Fibroblast of villous mesenchyme (primary cell): ENCODE measurements around the gene ARHGEF16. TPM values are rescaled to one million over a fixed set of nuclear protein-coding genes. Genes with fewer than 3 reads are reported as not detected.

Experiments
- DNase-seq: peaks from one replicate; pipeline ENCODE4 v3.0.0-alpha.2; 2010; ENCODE audit warnings: low read depth
- H3K4me3 ChIP-seq: 2 replicates; pipeline ENCODE4 v1.5.1; 2011; ENCODE audit warnings: low read depth, mild to moderate bottlenecking, low read length
- total RNA-seq: library from RNA; depleted of rRNA; stranded (reverse); fragments of >200 nt; gene quantifications from 2 replicates; pipeline ENCODE4 v1.2.3, GENCODE V29; 2012
- TF ChIP-seq, protein P1 (sequence below): IDR thresholded peaks from 2 replicates; pipeline ENCODE4 v1.5.1; 2012; ENCODE audit warnings: low read depth, mild to moderate bottlenecking, low read length; ENCODE audit not compliant: insufficient read depth

The ARHGEF16 gene
- total RNA-seq, 1 donor: 0.86 TPM

DNA sequence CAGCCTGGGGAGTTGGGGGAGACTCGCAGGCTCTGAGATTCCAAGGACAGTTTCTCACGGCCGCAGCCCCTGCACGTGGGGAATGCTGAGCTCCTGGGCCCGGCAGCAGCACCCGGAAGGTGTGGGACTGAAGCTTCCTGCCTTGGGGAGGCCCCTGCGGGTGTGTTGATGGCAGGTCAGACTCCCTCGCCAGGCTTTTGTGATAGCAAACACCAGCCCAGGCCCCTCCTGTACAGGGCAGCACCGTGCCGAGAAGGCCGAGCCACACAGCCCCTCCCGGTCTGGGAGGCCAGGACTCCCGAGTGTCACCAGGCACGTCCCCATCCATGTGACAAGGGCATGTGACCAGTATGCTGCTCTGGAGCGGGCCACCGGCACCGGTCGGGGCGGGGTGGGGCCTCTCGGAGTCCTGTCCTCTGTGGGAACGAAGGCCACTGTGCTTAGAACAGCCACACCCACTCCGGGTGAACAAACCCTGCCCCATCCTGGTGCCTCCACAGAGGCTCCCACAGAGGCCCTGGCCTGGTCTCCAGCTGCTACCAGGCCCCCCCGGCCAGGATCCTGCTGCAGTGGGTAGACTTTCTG lies 31.1 kb upstream of the ARHGEF16 start:
- DNase-seq: no peak
- TF ChIP-seq, protein P1, sequence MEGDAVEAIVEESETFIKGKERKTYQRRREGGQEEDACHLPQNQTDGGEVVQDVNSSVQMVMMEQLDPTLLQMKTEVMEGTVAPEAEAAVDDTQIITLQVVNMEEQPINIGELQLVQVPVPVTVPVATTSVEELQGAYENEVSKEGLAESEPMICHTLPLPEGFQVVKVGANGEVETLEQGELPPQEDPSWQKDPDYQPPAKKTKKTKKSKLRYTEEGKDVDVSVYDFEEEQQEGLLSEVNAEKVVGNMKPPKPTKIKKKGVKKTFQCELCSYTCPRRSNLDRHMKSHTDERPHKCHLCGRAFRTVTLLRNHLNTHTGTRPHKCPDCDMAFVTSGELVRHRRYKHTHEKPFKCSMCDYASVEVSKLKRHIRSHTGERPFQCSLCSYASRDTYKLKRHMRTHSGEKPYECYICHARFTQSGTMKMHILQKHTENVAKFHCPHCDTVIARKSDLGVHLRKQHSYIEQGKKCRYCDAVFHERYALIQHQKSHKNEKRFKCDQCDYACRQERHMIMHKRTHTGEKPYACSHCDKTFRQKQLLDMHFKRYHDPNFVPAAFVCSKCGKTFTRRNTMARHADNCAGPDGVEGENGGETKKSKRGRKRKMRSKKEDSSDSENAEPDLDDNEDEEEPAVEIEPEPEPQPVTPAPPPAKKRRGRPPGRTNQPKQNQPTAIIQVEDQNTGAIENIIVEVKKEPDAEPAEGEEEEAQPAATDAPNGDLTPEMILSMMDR: no peak
- H3K4me3 ChIP-seq: no peak overlapping the region

DNA sequence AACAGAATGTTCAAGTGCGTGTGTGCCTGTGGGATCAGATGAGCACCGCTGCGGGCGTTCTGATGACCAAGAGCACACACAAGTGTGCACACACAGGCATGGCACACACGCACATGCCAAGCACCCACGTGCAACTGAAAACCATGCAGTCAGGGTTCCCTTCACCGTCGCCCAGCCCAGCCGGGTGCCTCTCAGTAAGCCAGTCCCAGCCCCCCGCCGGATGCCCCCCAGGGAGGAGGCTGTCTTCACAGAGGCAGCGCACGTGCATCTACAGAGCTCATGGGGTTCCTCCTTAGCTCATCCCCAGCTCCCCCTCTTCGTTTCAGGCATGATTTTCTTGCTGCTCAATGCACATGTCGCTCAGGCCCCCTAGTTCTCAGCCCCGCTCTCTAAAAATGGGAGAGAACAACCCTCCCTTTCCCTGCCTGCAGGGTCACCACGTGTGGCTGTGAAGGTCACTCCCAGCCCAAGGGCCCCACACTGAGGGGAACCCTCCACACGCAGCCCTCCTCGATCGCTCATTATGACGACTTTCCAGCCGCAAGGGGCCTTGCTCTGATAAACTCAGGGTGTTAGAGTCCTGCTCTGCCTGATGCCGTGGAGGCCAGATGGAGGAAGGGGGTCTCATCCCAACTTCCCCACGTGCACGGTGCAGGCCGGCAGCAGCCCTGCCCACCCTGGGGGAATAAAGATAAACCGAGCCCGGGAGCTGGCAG lies 30.4 kb upstream of the ARHGEF16 start:
- TF ChIP-seq, protein P1: no peak
- DNase-seq: no peak
- no peak overlapping the region for H3K4me3 ChIP-seq

DNA sequence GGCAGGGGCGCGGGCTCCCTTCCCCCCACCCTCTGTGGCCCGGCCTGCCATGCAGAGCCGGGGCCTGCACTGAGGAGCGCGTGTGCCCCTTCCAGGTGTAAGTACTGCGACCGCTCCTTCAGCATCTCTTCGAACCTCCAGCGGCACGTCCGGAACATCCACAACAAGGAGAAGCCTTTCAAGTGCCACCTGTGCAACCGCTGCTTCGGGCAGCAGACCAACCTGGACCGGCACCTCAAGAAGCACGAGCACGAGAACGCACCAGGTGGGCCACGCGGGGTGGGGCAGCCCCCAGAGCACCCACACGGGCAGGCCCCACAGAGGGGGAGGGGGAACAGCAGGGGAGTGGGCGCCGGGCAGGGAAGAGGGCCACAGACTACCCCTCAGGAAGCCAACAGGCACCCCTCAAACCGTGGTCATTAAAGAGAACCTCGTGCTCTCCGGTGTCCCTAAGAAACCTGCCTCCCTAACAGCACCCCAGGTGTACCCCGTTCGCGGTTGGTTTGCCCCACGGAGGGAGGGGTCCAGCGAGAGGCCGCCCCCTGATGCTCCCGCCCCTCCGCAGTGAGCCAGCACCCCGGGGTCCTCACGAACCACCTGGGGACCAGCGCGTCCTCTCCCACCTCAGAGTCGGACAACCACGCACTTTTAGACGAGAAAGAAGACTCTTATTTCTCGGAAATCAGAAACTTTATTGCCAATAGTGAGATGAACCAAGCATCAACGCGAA lies 28.8 kb upstream of the ARHGEF16 start:
- DNase-seq: no peak
- TF ChIP-seq, protein P1: no peak

DNA sequence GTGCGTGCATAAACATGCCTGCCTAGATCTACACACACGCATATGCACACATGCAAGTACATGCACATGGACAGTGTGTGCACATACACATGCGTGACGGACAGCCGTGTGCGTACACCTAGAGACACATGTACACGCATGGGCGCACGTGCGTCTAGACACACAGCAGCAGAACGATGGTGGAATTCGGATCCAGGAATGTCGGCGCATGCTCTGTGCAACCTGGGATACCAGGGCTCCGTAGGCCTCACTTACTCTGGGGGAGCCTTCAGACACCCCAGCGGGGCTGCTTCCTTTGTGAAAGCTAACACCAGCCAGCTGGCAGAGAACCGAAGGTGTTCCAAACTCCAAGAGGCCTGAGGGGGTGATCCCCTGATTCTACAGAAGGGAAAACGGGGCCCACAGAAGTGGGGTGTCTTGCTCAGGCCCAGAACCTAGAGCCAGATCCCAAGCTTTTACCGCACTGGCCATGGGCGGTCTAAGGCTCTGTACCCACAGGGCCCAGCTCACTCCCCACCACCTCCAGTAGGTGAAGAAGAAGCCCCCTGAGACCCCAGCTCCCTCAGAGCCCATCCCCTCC lies 27.4 kb upstream of the ARHGEF16 start:
- TF ChIP-seq, protein P1: no peak
- no peak overlapping the region for H3K4me3 ChIP-seq
- DNase-seq: no peak

More for the DNA sequence above, 28.8 kb upstream of the ARHGEF16 start:
- H3K4me3 ChIP-seq: no peak overlapping the region

DNA sequence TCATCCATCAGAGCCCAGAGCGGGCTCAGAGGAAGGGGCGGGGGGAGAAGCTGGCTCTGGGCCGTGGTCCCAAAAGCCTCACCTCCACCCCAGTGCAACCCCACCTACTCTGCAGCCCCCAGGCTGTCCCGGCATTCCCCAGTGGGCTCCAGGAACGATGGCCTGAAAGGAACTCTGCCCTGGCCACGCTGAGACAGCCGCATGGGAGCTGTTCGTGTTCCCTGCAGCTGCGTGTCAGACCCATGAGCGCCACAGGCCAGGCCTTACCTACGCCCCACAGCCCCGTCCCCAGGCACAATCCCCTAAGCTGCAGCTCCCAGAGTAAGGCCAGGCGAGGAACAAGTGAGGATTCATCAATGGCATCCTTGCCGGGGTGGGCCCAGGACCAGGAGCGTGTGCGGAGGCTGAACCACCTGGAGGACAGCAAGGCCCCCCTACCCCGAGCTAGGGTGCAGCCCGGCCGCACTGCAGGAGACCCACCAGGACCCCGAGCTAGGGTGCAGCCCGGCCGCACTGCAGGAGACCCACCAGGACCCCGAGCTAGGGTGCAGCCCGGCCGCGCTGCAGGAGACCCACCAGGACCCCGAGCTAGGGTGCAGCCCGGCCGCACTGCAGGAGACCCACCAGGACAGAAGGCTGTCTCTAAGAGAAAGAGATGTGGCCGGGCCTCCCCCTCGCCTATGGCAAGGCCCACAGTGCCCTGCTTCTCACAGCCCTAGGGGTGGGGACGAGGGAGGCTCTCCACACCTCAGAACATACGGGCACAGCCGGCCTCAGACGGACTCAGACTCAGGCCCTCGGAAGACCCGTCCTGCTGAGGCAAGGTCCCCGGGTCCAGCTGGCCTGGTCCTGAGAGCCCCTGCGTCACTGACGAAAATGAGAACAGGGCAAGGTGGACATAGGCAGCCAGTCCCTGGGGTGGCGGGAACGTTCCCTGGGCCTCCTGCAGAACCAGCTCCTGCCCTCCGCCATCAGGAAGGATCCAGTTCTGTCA lies 26.5 kb upstream of the ARHGEF16 start:
- H3K4me3 ChIP-seq: no peak overlapping the region
- TF ChIP-seq, protein P1: no peak
- DNase-seq: no peak

DNA sequence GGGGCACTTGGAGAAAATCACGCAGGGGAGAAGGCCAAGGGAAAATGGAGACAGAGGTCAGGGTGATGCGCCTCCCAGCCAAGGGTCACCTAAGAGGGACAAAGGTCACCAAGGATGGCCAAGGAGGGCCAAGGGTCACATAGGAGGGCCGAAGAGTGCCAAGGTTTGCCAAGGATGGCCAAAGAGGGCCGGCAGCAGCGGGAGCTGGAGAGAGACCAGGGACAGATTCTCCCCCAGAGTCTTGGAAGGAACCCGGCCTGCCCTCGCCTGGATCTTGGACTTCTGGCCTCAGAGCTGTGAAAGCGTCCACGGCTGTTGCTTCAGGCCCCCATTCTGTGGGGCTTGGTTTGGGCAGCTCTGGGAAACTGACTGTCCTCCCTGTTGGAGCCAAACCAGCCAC lies 25.6 kb upstream of the ARHGEF16 start:
- no peak overlapping the region for H3K4me3 ChIP-seq
- TF ChIP-seq, protein P1: no peak
- DNase-seq: no peak
